HCT116 (cell line): ENCODE data around the gene ZNF503. TPM values are rescaled to one million over a fixed set of nuclear protein-coding genes. Genes with fewer than 3 reads are reported as not detected.
A peak's percentile ranks its signal among the peaks of the same experiment; 100 is the strongest.

Experiments
- ATAC-seq: fragments of 200-7000 bp; cut with Tn5 transposase; 2 replicates; pipeline ENCODE4 v1.9.1; 2020; ENCODE audit warnings: mild to moderate bottlenecking, moderate library complexity
- BruUV-seq: library from RNA; stranded (reverse); fragments of 400-500 nt; replicated peaks from 2 replicates; lab custom pipeline; 2021; lab: Mats Ljungman, UMichigan
- CTCF ChIA-PET: fragments of 300-600 bp; sonication (Branson Sonifier 250); formaldehyde crosslinking; loops from one replicate; lab custom pipeline; 2021; ENCODE audit warnings: antibody characterized with exemption; lab: Charles Lee
- POLR2A ChIA-PET: fragments of 300-600, 350-600 bp; sonication (Branson Sonifier 250); formaldehyde crosslinking; loops from one replicate; lab custom pipeline; 2021; ENCODE audit warnings: antibody characterized with exemption; lab: Charles Lee
- RAD21 ChIA-PET, 2 experiments: fragments of 300-600 bp; sonication (Branson Sonifier 250); formaldehyde crosslinking; loops; one replicate each; lab custom pipeline; 2023; ENCODE audit warnings: low total read pairs in 2 of 2; ENCODE audit not compliant: uncharacterized antibody in 2 of 2, unreplicated experiment in 2 of 2, low non-redundant PET in 1 of 2; lab: Charles Lee
- DNase-seq: peaks from one replicate; pipeline ENCODE4 v3.0.0-alpha.2; 2010; ENCODE audit warnings: low read depth, low spot score
- H2AFZ ChIP-seq: fragments of 200-600 bp; shearing (Covaris generic), sonication (generic); 2 replicates; pipeline ENCODE4 v1.6.1; 2017; ENCODE audit warnings: low read depth, mixed run types, mixed read lengths, antibody characterized with exemption, low read length; ENCODE audit not compliant: poor library complexity, severe bottlenecking
- H3K27ac ChIP-seq: 2 replicates; pipeline ENCODE4 v1.5.1; 2012; ENCODE audit warnings: low read depth, low read length
- H3K27me3 ChIP-seq: fragments of 200-600 bp; sonication (generic); 2 replicates; pipeline ENCODE4 v1.6.1; 2016; ENCODE audit warnings: mixed run types, low read length, mixed read lengths; ENCODE audit not compliant: insufficient read depth
- H3K36me3 ChIP-seq, 2 experiments: fragments of 200-500 bp in 1 of 2; fragments of 200-600 bp in 1 of 2; sonication (Bioruptor generic) in 1 of 2; sonication (generic) in 1 of 2; 2 replicates each; pipeline versions ENCODE4 v1.5.1 to v1.6.1; 2014 to 2016; ENCODE audit warnings: low read length in 2 of 2, inconsistent platforms in 1 of 2, mixed read lengths in 1 of 2, mixed run types in 1 of 2; ENCODE audit not compliant: insufficient read depth in 2 of 2, control insufficient read depth in 1 of 2
- H3K4me1 ChIP-seq, 2 experiments: fragments of 200-600 bp in 1 of 2; sonication (generic) in 1 of 2; 2 replicates each; pipeline versions ENCODE4 v1.5.1 to v1.6.1; 2012 to 2017; ENCODE audit warnings: low read length in 2 of 2, inconsistent platforms in 1 of 2, mild to moderate bottlenecking in 1 of 2, mixed read lengths in 1 of 2, mixed run types in 1 of 2, moderate library complexity in 1 of 2; ENCODE audit not compliant: insufficient read depth in 2 of 2, control insufficient read depth in 1 of 2
- H3K4me2 ChIP-seq: fragments of 200-600 bp; sonication (generic); 2 replicates; pipeline ENCODE4 v1.6.1; 2017; ENCODE audit warnings: mixed run types, low read length, mixed read lengths
- H3K4me3 ChIP-seq, 2 experiments: fragments of 200-600 bp in 1 of 2; sonication (generic) in 1 of 2; replicated peaks in 1 of 2; 2 replicates each; pipeline ENCODE4 v1.5.1; 2011 to 2016; ENCODE audit warnings: low read length in 2 of 2, control low read depth in 1 of 2, low read depth in 1 of 2, mild to moderate bottlenecking in 1 of 2, mixed read lengths in 1 of 2, mixed run types in 1 of 2
- H3K79me2 ChIP-seq: fragments of 200-600 bp; sonication (generic); 2 replicates; pipeline ENCODE4 v1.6.1; 2017; ENCODE audit warnings: mild to moderate bottlenecking, mixed run types, low read length, moderate library complexity, mixed read lengths; ENCODE audit not compliant: insufficient read depth
- H3K9ac ChIP-seq: fragments of 200-600 bp; sonication (generic); 2 replicates; pipeline ENCODE4 v1.6.1; 2016; ENCODE audit warnings: low read length, mixed read lengths
- H3K9me2 ChIP-seq: fragments of 200-600 bp; sonication (generic), shearing (Covaris generic); 2 replicates; pipeline ENCODE4 v1.6.1; 2017; ENCODE audit warnings: mixed run types, mild to moderate bottlenecking, moderate library complexity; ENCODE audit not compliant: insufficient read depth
- H3K9me3 ChIP-seq, 2 experiments: fragments of 200-500 bp in 1 of 2; fragments of 200-600 bp in 1 of 2; sonication (Bioruptor generic) in 1 of 2; sonication (generic) in 1 of 2; 2 replicates each; pipeline ENCODE4 v1.6.1; 2014 to 2017; ENCODE audit warnings: low read length in 2 of 2, mixed read lengths in 2 of 2, inconsistent platforms in 1 of 2, low read depth in 1 of 2, mild to moderate bottlenecking in 1 of 2, mixed run types in 1 of 2, moderate library complexity in 1 of 2; ENCODE audit not compliant: control insufficient read depth in 1 of 2, insufficient read depth in 1 of 2
- H4K20me1 ChIP-seq: fragments of 200-600 bp; sonication (generic), shearing (Covaris generic); 2 replicates; pipeline ENCODE4 v1.6.1; 2017; ENCODE audit warnings: mixed run types, mild to moderate bottlenecking, moderate library complexity; ENCODE audit not compliant: insufficient read depth
- ATF3 ChIP-seq: IDR thresholded peaks from 2 replicates; pipeline ENCODE4 v1.6.1; 2012
- CEBPB ChIP-seq: IDR thresholded peaks from 2 replicates; pipeline ENCODE4 v1.6.1; 2012; ENCODE audit warnings: low read depth
- EGR1 ChIP-seq: IDR thresholded peaks from 2 replicates; pipeline ENCODE4 v1.6.1; 2012; ENCODE audit warnings: low read depth
- EZH2 ChIP-seq: fragments of 200-600 bp; sonication (generic); IDR thresholded peaks from 2 replicates; pipeline ENCODE4 v1.6.1; 2017; ENCODE audit warnings: antibody characterized with exemption, mixed run types
- EZH2phosphoT487 ChIP-seq: fragments of 200-600 bp; IDR thresholded peaks from 2 replicates; pipeline ENCODE4 v1.6.1; 2018; ENCODE audit warnings: antibody characterized with exemption, borderline replicate concordance
- FOSL1 ChIP-seq: IDR thresholded peaks from 2 replicates; pipeline ENCODE4 v1.6.1; 2012; ENCODE audit warnings: low read depth
- JUND ChIP-seq: IDR thresholded peaks from 2 replicates; pipeline ENCODE4 v1.6.1; 2012
- MAX ChIP-seq: IDR thresholded peaks from 2 replicates; pipeline ENCODE4 v1.6.1; 2012
- POLR2A ChIP-seq: IDR thresholded peaks from 2 replicates; pipeline ENCODE4 v1.7.0; 2011; ENCODE audit warnings: borderline replicate concordance; ENCODE audit not compliant: insufficient read depth, insufficient read length; ENCODE audit errors: extremely low read depth
- RAD21 ChIP-seq: IDR thresholded peaks from 2 replicates; pipeline ENCODE4 v1.6.1; 2012; ENCODE audit warnings: low read depth, mild to moderate bottlenecking
- SIN3A ChIP-seq: IDR thresholded peaks from 2 replicates; pipeline ENCODE4 v1.6.1; 2012; ENCODE audit warnings: low read depth
- TCF7L2 ChIP-seq: IDR thresholded peaks from 2 replicates; pipeline ENCODE4 v1.7.0; 2011; ENCODE audit warnings: borderline replicate concordance, inconsistent platforms; ENCODE audit not compliant: insufficient read depth, insufficient read length; ENCODE audit errors: extremely low read depth
- YY1 ChIP-seq: IDR thresholded peaks from 2 replicates; pipeline ENCODE4 v1.6.1; 2011; ENCODE audit warnings: low read length, low read depth, moderate library complexity, mild to moderate bottlenecking; ENCODE audit not compliant: insufficient replicate concordance; ENCODE audit errors: extremely low read depth
- ZFX ChIP-seq: fragments of 450-650 bp; IDR thresholded peaks from 2 replicates; pipeline ENCODE4 v1.6.1; 2017
- intact Hi-C: fragments of 100-400 bp; cut with micrococcal nuclease; formaldehyde crosslinking; loops from 2 replicates; pipeline ENCODE4 v1.10.0; 2022
- total RNA-seq: library from RNA; stranded (reverse); gene quantifications from one replicate; pipeline ENCODE4 v1.2.1, GENCODE V29; 2021; ENCODE audit not compliant: unreplicated experiment
- TF ChIP-seq, protein P1 (sequence below): IDR thresholded peaks from 2 replicates; pipeline ENCODE4 v1.6.1; 2012; ENCODE audit warnings: low read depth
- TF ChIP-seq, protein P2 (sequence below), 3 experiments: fragments of 200-600 bp in 1 of 3; sonication (generic) in 1 of 3; IDR thresholded peaks in 2 of 3; conservative IDR thresholded peaks in 1 of 3; 2 replicates each; pipeline ENCODE4 v1.5.1; 2012 to 2017; ENCODE audit warnings: low read depth in 2 of 3, low read length in 2 of 3, antibody characterized with exemption in 1 of 3, borderline replicate concordance in 1 of 3, control low read depth in 1 of 3, mild to moderate bottlenecking in 1 of 3, mixed read lengths in 1 of 3, mixed run types in 1 of 3, moderate library complexity in 1 of 3; ENCODE audit not compliant: insufficient read depth in 1 of 3

ZNF503 gene
- total RNA-seq, 1 experiment from 2014 or later = 30.4 TPM

DNA sequence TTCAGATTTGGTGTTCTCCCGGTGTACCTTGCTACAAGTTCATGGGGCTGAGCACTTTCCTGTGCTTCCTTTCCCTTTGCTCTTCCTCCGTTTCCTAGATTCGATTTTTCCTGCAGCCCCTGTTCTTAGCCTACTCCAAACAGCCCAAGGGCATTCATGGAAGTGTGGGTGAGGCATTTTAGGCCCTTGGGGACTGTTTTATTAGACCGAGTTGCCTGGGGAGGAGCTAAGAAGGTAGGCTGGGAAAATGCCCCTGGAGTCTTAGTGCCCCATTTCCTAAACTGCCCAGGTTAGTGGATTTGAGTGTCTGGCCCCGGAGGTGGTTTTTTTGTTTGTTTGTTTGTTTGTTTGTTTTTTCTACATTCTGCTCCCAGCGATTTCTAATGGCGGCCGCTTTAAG lies 31.7 kb upstream of the ZNF503 start:
- intact Hi-C loops = no loop called here
- ATAC-seq = no peak
- POLR2A ChIA-PET = no interaction called here

GRCh38 chr10:75432763-75433162 lies 31.2 kb upstream of the ZNF503 start:
- no peaks in the 10 kb centered on the region; the same call in 1 of the 2 replicates for H3K9me2 ChIP-seq
- H3K4me3 ChIP-seq = no peak overlapping the region
- ChIA-PET POLR2A (no interaction called here), RAD21 (no interaction called here), CTCF (no interaction called here)
- no peak for DNase-seq
- H3K27me3 ChIP-seq = no peaks in the 10 kb centered on the region
- no peak overlapping the region for H3K9ac ChIP-seq
- ATAC-seq = no peak
- intact Hi-C loops = no loop called here
- H3K9me3 ChIP-seq = no peaks in the 10 kb centered on the region
- peak overlapping the region; percentile 74; the same call in 1 of the 2 replicates for H3K4me2 ChIP-seq
- H2AFZ ChIP-seq = no peak overlapping the region
- H3K36me3 ChIP-seq = no peaks in the 10 kb centered on the region
- TSS peak; percentile 46 for BruUV-seq
- peaks cover 18 to 43% of the 10 kb centered on the region in 2 experiments for H3K4me1 ChIP-seq
- H4K20me1 ChIP-seq = no peaks in the 10 kb centered on the region
- no peaks in the 10 kb centered on the region for H3K79me2 ChIP-seq
- no peak overlapping the region for H3K27ac ChIP-seq
- no peak for TF ChIP-seq ATF3
- TF ChIP-seq, protein P1, sequence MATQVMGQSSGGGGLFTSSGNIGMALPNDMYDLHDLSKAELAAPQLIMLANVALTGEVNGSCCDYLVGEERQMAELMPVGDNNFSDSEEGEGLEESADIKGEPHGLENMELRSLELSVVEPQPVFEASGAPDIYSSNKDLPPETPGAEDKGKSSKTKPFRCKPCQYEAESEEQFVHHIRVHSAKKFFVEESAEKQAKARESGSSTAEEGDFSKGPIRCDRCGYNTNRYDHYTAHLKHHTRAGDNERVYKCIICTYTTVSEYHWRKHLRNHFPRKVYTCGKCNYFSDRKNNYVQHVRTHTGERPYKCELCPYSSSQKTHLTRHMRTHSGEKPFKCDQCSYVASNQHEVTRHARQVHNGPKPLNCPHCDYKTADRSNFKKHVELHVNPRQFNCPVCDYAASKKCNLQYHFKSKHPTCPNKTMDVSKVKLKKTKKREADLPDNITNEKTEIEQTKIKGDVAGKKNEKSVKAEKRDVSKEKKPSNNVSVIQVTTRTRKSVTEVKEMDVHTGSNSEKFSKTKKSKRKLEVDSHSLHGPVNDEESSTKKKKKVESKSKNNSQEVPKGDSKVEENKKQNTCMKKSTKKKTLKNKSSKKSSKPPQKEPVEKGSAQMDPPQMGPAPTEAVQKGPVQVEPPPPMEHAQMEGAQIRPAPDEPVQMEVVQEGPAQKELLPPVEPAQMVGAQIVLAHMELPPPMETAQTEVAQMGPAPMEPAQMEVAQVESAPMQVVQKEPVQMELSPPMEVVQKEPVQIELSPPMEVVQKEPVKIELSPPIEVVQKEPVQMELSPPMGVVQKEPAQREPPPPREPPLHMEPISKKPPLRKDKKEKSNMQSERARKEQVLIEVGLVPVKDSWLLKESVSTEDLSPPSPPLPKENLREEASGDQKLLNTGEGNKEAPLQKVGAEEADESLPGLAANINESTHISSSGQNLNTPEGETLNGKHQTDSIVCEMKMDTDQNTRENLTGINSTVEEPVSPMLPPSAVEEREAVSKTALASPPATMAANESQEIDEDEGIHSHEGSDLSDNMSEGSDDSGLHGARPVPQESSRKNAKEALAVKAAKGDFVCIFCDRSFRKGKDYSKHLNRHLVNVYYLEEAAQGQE = no peak
- no peak for TF ChIP-seq SIN3A
- TF ChIP-seq MAX = no peak
- TF ChIP-seq, protein P2, sequence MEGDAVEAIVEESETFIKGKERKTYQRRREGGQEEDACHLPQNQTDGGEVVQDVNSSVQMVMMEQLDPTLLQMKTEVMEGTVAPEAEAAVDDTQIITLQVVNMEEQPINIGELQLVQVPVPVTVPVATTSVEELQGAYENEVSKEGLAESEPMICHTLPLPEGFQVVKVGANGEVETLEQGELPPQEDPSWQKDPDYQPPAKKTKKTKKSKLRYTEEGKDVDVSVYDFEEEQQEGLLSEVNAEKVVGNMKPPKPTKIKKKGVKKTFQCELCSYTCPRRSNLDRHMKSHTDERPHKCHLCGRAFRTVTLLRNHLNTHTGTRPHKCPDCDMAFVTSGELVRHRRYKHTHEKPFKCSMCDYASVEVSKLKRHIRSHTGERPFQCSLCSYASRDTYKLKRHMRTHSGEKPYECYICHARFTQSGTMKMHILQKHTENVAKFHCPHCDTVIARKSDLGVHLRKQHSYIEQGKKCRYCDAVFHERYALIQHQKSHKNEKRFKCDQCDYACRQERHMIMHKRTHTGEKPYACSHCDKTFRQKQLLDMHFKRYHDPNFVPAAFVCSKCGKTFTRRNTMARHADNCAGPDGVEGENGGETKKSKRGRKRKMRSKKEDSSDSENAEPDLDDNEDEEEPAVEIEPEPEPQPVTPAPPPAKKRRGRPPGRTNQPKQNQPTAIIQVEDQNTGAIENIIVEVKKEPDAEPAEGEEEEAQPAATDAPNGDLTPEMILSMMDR (IDR thresholded peaks at IDR 0.05 in 2 of 3, conservative IDR thresholded peaks at IDR 0.05 in 1 of 3; ENCODE audit: borderline replicate concordance in 1 of 3, insufficient read depth in 1 of 3, low read depth in 2 of 3, low read length in 2 of 3) = no peak
- no peak for TF ChIP-seq ZFX
- no peak for TF ChIP-seq EZH2phosphoT487
- TF ChIP-seq POLR2A = no peak
- TF ChIP-seq EGR1 = no peak
- no peak for TF ChIP-seq RAD21
- TF ChIP-seq CEBPB = no peak
- no peak for TF ChIP-seq FOSL1

More for the DNA sequence above, 31.7 kb upstream of the ZNF503 start:
- Histone ChIP-seq H3K36me3 (no peaks in the 10 kb centered on the region), H2AFZ (no peak overlapping the region), H3K9me2 (no peaks in the 10 kb centered on the region; the same call in 1 of the 2 replicates), H3K4me2 (no peak overlapping the region), H4K20me1 (no peaks in the 10 kb centered on the region), H3K4me1 (peaks cover 18 to 39% of the 10 kb centered on the region in 2 experiments), H3K9me3 (no peaks in the 10 kb centered on the region), H3K27me3 (no peaks in the 10 kb centered on the region), H3K9ac (no peak overlapping the region), H3K27ac (no peak overlapping the region), H3K79me2 (no peaks in the 10 kb centered on the region), H3K4me3 (no peak overlapping the region)
- RAD21 ChIA-PET = no interaction called here
- no TSS peak for BruUV-seq
- CTCF ChIA-PET = no interaction called here
- no peak for DNase-seq
- TF ChIP-seq JUND (no peak), FOSL1 (no peak), YY1 (no peak), POLR2A (no peak), EZH2 (no peak), EZH2phosphoT487 (no peak), TCF7L2 (no peak)
